Stimulated activated CD8-positive, alpha-beta memory T cell treated with anti-CD3 and anti-CD28 coated beads, Interleukin-2, amount 100 ng/mL, for 1 hour (primary cell): Measurements from ENCODE around the gene ZNF519.
"Not testable (repeated sequence)": the region's sequence is repeated elsewhere in the genome, so short reads cannot be mapped to it uniquely, and the experiment has no call there.

Source experiments
- DNase-seq, 2 donors: peaks; one replicate each; pipeline ENCODE4 v3.0.0-alpha.2; 2020; ENCODE audit warnings: low read depth in 2 of 2

The ZNF519 gene

DNA sequence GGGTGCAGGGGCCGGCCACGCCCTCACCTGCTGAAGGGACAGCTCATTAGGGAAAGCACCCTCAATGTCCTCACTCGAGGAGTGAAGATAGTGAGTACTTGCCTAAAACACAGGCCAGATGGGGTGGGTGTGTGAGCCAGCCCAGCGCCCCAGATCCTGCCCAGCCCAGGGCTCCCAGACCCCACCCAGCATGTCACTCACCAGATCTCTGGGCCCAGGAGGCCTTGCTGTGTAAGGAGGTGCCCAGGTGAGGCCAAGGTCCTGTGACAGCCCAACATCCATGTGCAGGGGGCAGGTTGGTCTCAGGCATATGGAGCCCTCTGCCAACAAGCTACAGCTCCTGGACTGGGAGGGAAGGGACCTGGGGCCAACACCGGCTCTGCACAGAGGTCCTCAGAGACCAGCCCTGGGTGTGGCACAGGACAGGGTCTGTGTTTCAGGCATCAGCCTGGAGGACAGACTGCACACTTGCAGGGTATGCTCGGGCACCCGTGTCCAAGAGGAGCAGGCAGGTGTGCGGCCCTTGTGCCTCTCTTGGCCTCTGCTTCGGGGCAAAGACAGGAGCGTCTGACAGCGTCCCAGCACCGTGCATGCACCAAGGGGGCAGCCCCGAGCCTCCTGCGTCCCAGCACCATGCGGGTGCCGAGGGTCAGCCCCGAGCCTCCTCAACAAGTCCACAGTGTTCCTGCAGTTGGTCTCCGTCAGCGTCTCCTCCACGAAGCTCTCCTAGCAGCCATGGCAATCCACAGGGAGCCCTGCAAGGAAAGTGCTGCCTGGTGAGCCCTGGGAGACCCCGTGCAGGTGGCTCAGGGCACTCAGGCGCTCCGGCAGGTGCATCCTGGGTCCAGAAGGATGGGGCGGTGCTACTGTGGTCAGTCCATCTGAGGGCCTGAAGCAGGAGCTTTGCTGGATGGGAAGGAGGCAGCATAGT lies 16.0 kb upstream of the ZNF519 start:
- not testable (repeated sequence) for DNase-seq

DNA sequence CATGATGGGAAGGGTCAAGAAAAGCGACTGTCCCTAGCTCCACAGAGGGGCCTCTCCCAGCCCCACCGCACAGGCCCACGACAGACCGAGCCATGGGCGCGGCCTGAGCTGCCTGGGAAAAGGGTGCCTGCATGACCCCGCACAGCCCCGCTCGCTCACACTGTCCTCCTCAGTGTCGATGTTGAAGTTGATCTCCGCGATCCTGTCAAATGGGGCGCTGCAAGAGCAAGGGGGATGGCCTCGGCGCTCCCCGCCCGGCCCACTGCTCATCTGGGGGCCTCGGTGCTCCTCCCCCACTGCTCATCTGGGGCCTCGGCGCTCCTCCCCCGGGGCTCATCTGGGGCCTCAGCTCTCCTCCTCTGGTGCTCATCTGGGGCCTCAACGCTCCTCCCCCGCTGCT lies 14.5 kb upstream of the ZNF519 start:
- DNase-seq: not testable (repeated sequence)

DNA sequence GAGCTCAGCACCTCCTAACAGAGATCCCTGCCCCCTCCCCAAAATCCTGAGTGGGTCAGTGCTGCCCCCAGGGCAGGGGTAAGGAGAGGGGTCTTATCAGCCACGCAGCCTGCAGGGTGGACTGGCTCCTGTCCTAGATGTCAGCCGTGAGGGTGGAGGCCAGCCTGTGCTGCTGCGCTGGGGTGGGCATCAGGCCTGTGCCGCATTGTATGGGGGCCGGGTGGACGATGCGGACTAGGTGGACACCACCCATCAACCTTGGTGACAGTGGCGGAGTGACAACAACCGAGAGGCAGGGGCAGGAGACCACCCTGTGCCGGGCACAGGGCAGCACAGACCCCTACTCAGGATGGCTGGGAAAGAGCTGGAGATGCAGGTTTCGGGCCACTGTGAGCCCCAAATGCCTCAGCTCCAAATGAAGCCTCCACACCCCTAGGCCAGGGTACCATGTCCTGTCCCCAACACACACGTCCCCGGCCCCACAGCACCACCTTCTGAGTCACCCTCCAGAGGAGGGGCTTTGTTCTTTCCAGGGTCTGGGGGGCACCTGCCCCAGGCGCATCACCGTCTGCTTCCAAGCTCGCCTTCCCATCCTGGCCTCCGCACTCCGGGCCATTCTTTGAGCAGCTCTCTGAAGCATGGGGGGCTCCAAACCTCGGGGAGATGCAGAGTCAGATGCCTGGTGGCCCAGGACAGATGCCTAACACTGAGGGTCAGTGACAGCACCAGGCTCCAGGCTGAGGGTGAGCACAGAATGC lies 13.5 kb upstream of the ZNF519 start:
- not testable (repeated sequence) for DNase-seq

DNA sequence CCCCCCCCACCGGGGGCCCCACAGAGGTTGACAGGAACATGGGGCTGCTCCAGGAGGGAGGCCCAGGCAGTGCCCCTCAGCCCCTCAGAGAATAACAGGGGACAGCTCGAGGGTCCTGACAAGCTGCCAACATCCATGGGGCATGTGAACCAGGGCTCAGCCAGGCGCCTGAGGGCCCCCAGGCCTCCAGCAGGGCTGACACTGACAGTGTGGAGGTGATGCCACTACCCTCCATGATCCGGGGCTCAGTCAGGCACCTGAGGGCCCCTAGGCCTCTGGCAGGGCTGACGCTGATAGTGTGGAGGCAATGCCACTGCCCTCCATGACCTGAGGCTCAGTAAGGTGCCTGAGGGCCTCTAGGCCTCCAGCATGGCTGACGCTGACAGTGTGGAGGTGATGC lies 12.8 kb upstream of the ZNF519 start:
- not testable (repeated sequence) for DNase-seq

DNA sequence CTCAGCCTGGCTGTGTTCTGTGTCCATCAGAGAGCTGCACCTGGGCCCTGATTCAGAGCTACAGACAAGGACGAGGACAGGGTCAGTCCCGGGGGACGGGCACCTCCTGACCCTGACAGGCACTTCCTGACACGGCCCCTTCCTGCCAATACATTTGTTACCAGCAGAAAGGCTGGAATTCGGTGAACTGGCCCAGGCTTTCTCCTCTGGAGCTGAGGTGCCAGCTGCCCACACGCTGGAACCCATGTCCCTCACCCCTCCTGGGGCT lies 12.3 kb upstream of the ZNF519 start:
- no peak for DNase-seq

DNA sequence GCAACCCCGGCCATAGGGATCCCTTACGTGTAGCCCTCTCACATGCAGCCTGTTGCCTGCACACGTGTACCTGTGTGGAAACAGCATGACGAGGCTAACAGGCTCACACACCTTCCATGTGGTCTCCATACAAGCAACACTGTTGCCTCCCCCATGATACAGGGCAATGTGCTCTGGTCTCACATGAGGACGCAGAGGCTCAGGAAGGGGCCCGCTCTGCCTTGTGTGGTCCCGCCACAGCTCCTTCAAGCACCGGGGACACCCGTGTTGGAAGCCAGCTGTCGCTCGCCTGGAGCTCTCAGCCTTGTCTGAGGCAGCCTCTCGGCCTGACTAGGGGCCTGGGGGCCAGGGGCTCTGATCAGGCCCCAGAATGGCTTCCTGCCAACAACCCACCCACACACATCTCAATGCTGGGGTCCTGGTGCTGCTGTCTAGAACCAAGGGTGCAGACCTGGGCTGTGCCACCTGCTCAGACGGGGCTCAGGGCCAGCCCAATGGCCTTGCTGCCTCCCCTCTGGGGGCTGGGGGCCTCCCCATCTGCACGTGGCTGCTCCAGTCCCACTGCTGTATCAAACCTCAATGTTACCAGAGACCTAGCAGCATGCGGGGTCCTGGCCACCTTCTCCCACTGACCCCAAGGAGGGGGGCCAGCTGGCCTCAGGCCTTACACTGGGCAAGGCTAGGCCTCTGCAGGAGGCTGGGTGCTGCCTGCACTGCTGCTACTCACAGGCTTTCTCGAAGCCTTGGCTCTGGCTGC lies 11.8 kb upstream of the ZNF519 start:
- DNase-seq: not testable (repeated sequence)

DNA sequence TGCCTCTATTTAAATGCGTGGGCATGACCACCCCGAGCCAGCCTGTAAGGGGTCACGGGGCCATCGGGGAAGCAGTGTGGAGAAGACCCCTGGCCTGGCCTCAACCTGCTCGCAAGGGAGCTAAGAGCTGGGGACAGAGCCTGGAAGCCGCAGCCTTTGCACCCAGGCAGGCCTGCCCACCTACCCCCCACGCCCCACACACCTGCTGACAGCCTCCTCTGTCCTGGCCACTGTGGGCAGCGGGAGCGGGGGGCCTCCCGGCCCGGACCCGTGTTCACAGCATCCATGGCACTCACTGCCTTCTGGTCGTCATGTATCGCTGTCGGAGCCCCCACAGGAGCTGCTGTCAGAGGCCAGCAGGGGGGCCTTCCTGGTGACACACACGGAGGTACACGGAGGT lies 11.2 kb upstream of the ZNF519 start:
- not testable (repeated sequence) for DNase-seq

DNA sequence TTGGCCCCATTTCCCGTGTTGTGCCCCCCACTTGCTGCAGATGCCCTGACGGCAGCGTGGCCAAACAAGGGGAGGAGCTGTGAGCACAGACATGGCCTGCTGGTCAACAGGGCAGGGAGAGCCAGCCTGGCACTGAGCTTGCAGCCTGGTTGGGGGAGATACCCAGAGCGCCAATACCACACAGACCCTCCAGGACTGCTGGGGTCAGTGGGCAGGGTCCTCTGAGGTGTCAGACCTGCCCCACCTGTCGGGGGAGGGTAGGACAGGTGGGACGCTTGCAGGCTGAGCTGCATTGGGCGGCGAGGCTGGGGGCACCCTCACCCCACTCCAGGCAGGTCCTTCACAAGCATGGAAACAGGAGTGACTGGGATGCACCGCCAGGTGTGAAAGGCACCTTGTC lies 9.9 kb upstream of the ZNF519 start:
- DNase-seq: not testable (repeated sequence)

DNA sequence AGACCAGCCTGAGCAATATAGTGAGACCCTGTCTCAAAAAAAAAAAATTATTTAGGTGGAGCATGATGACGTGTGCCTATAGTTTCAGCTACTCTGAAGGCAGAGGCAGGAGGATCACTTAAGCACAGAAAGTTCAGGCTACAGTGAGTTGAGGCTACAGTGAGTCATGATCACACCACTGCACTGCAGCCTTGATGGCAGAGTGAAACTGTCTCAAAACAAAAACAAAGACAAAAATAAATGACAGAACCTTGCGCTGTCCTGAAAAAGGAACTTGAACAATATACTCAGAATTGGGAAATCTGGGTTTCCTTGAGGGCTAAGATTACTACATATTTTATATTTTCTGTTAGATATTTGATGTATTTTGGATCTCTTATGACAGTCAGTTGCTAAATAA lies 7.3 kb upstream of the ZNF519 start:
- DNase-seq: not testable (repeated sequence)

DNA sequence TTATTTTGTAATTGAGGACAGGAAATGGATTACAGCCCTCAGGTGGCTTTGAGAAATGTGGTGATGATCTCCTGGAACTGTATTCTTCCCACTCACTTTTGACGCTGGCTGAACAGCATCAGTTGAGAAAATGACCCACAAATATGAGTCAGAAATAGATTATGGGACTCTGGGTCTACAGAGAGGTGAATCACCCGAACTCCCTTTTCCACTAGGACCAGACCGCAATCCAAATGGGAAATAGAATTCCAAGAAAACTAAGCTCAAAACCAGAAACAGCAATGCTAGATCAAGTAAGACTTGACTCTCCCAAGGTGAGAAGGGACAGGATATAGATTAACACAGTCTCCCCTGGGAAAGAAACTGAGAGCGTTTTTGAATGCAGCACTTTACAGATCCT lies 5.7 kb upstream of the ZNF519 start:
- DNase-seq: not testable (repeated sequence)

DNA sequence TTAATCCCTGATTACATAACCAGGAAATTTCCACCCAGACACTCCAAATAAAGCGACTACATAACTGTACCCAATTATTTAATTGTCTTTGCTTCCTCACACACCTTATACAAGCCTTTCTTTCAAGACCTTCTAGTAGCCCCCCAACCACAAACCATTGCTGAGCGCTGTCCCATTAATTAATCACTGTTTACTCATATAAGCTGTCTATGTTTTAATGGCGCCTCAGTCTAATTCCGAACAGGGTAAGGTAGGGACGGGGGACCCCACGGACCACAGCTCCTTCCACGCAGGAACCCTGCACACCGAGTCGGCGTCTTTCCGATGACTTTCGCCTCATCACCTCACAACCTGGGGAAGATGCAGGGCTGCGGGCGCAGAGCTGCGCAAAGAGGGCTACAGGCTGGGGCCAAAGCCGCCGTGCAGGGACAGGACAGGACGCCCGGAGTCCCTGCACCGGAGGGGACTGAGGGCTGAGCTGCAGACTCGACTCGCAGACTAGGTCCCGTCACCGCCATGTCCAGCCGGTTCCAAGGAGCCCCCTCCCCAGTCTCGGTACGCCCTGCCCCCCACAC lies 452 bp downstream of the ZNF519 start:
- DNase-seq: not testable (repeated sequence)

DNA sequence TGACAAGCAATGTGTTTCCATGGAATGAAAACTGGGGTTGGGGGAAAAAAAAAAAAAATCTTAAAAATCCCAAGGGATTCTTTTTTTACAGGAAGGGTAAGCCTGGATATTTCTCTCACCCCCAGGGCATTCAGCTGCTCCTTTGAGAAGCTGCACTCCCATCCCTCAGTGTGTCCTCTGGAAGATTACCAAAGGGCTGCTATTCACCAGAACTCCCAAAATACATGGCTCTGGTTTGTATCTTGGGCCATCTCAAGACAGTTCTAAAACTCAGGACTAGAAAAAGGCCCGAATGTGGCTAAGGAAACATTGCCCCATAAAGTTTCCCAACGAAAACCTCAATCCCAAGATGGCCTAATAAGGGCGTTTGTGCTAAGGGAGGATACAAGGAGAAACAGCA lies 1.4 kb downstream of the ZNF519 start:
- not testable (repeated sequence) for DNase-seq

DNA sequence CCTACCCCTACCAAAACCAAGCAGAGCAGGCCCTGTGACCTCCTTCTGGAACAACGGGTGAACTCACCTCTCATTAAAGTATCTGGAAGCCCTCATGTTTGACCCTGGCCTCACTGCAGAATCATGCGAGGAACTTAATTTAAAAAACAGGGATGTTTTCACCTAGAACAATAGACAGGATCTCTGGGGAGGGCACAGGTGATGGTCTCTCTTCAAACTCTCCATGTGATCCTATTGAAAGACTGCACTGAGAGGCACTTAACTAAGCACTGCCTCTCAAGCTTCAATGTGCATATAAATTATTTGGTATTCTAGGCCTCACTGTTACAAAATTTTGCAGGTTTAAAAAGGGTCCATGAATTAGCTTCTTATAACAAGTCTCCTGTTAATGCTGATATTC lies 7.5 kb downstream of the ZNF519 start:
- DNase-seq: no peak

DNA sequence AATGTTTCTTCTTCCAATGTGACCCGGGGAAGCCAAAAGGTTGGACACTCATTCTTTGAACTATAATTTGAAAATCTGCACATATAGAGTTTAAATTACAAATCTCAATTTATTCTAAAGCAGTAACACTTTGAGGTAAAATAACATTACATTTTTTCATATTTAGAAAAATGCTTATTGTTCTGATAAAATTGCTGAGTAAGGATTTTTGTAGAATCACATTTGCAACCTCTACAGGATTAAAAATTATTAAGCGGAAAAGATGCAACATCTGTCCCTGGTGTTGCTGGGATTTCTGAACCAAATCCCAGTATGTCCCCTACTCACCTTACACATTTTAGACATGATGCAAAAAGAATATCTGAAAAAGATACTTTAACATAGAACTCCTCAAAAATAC lies 10.1 kb downstream of the ZNF519 start:
- no peak for DNase-seq

DNA sequence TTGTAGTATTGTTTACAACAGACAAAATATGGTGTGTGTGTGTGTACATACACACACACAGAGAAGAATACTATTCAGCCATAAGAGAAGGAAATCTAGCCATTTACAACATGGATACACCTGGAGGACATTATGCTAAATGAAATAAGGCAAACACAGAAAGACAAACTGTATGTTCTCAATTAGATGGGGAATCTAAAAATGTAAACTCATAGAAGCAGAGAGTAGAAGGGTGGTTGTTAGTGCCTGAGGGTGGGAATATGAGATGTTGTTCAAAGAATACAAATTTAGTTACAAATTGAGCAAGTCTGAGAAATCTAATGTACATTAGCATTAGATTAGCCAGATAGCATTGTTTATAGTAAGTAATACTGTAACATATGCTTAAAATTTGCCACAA lies 11.3 kb downstream of the ZNF519 start:
- no peak for DNase-seq

DNA sequence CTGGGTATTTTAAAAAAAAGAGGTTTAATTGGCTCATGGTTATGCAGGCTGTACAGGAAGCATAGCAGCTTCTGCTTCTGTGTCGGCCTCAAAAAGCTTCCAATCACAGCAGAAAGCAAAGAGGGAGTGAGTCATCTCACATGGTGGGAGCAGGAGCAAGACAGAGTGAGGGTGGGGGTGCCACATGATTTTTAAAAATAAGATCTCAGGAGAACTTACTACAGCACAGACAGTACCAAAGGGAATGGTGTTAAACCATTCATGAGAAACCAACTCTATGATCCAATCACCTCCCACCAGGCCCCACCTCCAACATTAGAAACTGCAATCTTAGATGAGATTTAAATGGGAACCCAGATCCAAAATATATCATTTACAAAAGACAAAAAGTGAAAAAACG lies 14.6 kb downstream of the ZNF519 start:
- DNase-seq: no peak

DNA sequence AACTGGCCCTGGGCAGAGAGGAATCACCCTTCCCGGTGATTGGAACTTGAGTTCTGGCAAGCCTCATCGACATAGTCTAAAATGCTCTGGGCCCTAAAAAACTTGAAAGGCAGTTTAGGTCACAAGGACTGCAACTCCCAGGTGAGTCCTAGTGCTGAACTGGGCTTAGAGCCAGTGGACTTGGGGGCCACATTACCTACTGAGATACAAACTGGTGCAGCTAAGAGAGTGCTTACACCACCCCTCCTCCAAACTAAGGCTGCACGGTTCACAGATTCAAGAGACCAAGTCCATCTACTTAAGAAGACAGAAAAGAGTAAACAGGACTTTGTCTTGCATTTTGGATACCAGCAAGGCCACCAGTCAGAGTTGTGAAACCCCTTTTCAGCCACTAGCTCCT lies 25.3 kb downstream of the ZNF519 start:
- DNase-seq: no peak

DNA sequence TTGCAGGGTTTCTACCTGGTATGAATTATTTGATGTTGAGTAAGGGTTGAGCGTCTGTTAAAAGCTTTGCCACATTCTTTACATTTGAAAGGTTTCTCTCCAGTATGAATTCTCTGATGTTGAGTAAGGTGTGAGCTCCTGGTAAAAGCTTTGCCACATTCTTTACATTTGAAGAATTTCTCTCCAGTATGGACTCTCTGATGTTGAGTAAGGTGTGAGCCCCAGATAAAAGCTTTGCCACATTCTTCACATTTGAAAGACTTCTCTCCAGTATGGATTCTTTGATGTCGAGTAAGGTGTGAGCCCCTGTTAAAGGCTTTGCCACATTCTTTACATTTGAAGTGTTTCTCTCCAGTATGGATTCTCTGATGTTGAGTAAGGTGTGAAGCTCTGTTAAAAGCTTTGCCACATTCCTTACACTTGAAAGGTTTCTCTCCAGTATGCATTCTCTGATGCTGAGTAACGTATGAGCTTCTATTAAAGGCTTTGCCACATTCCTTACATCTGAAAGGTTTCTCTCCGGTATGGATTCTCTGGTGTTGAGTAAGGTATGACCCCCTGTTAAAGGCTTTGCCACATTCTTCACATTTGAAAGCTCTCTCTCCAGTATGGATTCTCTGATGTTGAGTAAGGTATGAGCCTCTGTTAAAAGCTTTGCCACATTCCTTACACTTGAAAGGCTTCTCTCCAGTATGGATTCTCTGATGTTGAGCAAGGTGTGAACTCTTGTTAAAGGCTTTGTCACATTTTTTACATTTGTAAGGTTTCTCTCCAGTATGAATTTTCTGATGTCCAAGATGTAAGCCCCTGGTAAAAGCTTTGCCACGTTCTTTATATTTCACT lies 27.1 kb downstream of the ZNF519 start:
- DNase-seq: no peak

DNA sequence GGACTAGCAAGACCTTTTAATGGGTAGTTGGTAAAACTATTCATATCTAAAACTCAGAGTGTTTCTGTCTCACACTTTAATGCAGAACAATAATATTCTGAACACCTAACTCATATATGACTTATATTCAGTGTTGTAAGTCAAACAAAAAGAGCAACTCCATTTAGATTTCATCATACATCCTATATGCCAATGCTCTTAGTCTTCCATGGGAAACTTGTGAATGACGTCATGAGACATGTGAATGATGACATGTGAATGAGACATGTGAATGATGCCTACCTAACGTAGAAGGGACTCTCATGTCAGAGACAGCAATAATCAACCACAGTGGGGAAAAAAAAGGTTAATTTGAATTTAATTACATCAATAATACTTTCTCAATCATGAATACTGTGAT lies 28.0 kb downstream of the ZNF519 start:
- DNase-seq: no peak

DNA sequence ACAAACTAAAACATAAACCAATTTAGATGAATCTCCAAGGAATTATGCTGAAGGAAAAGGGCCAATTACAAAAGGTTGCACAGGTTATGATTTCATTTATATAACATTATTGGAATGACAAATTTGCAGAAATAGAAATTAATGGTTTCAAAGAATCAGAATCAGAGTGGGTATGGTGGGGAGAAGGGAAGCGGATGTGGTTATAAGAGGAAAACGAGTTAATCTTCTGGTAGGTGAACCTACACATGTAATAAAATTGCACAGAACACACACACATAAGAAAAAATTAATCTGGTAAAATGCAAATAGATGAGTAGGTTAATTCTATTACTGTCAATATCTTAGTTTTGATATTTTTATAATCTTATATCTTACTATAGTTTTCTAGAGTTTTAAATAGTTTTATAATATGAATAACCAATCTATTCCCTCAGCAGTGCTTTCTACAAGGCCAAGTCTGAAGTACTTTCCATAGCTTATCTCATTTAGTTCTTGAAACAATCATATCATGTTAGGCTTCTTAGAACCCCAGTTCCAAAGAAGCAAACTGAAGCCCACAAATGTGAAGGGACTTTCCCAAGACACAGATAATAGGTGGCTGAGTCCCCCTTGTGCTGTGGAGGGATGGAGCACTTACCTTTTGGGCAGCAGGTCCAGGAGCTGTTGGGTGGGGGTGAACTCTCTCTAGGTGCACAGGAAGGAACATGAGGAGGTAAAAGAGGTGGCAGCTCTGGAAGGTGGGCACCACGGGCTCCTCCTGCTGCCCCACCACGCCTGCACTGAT lies 31.5 kb downstream of the ZNF519 start:
- DNase-seq: no peak
